NCI-H2029 treated with DMSO at 0.1 percent for 48 hours (cell line): ENCODE results near the gene COPE.

Experiments used
- DNase-seq: peaks from one replicate; lab custom pipeline; 2025; lab: John Stamatoyannopoulos, UW

Gene COPE

GRCh38 chr19:18895038-18895823 lies 24.0 kb downstream of the COPE start:
- DNase-seq, result no peak

DNA sequence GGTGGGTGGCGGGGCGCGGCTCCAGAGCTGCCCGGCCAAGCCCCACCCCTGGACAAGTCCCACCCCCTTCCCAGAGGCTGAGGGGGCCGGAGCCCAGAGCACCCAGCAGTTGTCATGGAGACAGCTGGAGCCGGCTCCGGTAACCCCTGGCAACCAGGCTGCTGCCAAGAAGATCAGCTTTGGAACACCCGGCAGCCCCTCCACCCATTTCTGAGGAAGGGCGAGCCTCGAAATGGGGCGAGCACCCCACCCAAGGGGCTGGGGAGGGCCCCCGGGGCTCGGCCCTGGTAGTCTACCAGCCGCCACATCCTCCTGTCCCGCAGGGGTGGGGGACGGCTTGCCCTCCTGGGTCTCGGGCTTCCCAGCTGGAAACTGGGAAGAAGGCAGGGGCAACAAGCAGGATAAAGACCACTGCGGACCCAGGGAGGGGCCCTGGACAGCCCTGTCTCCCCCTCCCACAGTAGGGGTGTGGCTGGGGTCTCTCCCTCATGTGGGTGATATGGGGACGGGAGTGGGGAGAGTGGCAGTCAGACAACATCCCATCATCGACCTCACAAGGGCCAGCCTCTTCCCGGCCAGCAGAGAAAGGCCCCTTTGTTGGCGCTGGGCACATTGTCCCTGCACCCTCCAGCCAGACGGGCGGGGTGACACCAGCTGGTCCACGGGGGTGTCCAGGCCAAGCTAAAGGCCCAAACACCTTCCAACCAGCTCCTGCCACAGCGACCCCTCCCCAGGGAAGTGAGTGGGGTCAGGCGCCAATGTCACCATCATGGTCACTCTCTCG lies 24.7 kb downstream of the COPE start:
- DNase-seq, result no peak

- no peak for DNase-seq
Observed at GRCh38 chr19:18893587-18894253, 25.5 kb downstream of the COPE start.

DNA sequence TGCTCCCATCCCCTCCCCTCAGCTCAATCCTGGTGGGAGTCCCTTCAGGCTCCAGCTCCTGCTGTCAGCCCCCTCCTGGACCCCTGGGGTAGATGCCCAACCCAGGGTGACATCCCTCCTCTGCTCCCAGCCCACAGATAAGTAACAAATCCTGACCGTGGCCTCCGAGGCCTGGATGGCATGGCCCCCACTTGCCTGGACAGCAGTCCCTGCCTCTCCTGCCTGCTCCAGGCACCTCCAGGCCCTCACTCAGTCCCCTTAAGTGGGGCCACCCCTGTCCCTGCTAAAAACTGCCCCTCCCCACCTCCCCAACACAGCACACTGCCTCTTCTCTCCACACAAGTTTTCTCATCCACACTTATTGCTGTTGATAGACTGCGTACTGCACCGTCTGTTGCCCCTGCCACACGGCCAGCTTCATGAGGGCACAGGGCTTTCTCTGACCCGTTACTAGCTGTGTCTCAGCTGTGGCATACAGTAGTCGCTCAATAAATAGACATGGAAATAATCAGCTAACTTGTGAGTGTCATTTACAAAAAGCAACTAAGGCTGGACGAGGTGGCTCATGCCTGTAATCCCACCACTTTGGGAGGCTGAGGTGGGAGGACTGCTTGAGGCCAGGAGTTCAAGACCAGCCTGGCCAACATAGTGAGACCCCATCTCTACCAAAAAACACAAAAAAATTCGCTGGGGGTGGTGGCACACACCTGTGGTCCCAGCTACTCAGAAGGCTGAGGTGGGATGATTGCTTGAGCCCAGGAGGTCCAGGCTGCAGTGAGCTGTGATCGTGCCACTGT lies 29.0 kb downstream of the COPE start:
- DNase-seq, result no peak

- no peak for DNase-seq
Observed at GRCh38 chr19:18886972-18887371, 32.2 kb downstream of the COPE start.

- DNase-seq, result no peak
Observed at GRCh38 chr19:18883526-18884304, 35.5 kb downstream of the COPE start.

GRCh38 chr19:18881491-18881890 lies 37.7 kb downstream of the COPE start:
- no peak for DNase-seq

GRCh38 chr19:18879579-18880373 lies 39.4 kb downstream of the COPE start:
- peak; percentile 75 for DNase-seq

DNA sequence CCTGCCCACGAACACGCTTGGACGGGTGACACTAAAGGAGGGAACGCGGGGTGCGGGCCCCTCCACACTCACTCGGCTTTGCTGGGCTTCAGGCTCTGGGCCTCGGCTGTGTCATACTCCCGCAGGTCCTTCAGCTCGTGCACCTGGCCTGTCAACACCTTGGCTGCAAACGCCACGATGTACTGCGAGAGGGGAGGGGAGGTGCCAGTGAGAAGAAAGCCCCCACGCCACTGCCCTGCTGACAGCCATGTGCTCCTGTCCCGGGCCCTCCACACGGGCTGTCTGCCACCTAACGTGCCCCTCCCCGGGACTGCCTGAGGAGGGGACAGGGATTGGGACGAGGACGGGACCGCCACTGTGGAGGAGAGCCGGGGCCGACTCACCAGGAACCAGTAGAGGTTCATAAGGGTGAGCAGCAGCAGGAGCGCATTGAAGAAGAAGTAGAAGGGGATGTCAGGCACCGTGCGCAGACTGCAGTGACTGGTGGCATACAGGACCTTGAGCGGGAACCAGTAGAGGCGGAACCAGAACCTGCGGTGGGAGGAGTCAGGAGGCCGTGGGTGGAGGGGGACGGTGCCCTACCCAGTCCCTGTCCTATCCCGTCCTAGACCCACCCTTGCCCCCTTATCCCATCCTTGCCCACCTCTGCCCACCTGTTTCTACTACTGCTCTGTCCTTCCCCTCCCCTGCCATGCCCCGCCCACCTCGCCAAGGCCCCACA lies 40.2 kb downstream of the COPE start:
- no peak for DNase-seq

GRCh38 chr19:18878058-18878797 lies 41.0 kb downstream of the COPE start:
- no peak for DNase-seq

DNA sequence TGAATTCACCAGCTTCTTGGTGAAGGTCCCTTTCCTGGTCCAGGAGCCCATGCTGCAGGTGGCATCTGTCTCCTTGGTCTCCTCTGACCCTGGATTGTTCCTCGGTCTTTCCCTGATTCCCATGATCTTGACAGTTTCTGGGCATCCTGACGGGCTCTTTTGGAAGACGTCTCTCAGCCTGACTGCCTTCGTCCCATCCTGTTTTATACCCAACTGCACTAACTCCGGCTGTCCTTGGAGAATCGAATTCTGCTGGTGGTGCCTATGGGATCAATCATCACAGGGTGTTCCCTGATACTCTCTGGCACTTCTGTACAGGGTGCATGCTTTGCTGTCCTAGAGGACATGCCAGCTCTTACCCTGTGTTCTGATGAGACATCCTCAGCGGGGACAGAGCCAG lies 42.3 kb downstream of the COPE start:
- DNase-seq, result no peak

- DNase-seq, result no peak
Observed at GRCh38 chr19:18875726-18876125, 43.5 kb downstream of the COPE start.

GRCh38 chr19:18871543-18871942 lies 47.6 kb downstream of the COPE start:
- DNase-seq, result no peak

- DNase-seq, result no peak
Observed at GRCh38 chr19:18870531-18871172, 48.5 kb downstream of the COPE start.

- no peak for DNase-seq
Observed at GRCh38 chr19:18869781-18870530, 49.2 kb downstream of the COPE start.

GRCh38 chr19:18869023-18869618 lies 50.1 kb downstream of the COPE start:
- DNase-seq, result no peak

DNA sequence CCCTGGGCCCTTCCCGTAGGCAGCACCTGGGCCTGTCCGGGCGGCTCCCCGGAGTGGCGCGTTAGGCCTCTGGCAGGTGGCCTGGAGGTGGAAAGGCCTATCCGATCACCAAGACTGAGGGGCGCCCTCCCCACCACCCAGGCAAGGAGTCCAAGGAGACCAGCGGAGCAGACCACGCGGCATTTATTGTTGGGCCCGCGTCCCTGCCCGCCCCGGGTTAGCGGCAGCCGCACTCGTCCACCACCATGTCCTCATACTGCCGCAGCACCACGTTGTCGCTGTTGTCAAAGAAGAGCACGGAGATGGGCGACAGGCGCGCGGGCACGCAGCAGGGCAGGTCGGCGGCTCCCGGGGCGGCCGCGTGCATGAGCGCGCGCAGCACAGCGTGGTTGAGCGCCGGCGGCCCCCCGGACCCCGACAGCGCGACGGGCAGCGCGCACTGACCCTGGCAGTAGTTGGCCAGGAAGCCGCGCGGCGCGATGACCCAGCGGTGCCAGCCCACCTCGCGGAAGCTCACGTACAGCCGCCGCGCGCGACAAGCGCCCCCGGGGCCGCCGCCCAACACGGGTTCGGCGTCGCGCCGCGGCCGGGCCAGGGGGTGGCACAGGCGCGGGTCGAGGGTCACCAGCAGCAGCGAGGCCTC lies 50.7 kb downstream of the COPE start:
- no peak for DNase-seq
